OCI-LY3 (cell line): ENCODE data around the gene KEL.
A peak's percentile ranks its signal among the peaks of the same experiment; 100 is the strongest.

Experiments
- H2AFZ ChIP-seq: fragments of 200-600, 300-600 bp; shearing (Covaris generic); 2 replicates; pipeline ENCODE4 v1.6.0; 2014; ENCODE audit warnings: antibody characterized with exemption, low read depth, low read length
- H3K27ac ChIP-seq: fragments of 200-600, 300-600 bp; sonication (generic); 2 replicates; pipeline ENCODE4 v1.5.1; 2014; ENCODE audit warnings: mild to moderate bottlenecking, low read length, moderate library complexity, mixed read lengths
- H3K27me3 ChIP-seq: fragments of 200-600, 300-600 bp; sonication (generic); 2 replicates; pipeline ENCODE4 v1.6.1; 2014; ENCODE audit warnings: low read depth, low read length, mixed read lengths
- H3K36me3 ChIP-seq: fragments of 200-600, 300-600 bp; sonication (generic); replicated peaks from 2 replicates; pipeline ENCODE3; 2014; ENCODE audit warnings: low read depth, low read length, mixed read lengths
- H3K4me1 ChIP-seq: fragments of 300-600, 200-600 bp; sonication (generic); 2 replicates; pipeline ENCODE4 v1.6.1; 2014; ENCODE audit warnings: low read length, mixed read lengths
- H3K4me2 ChIP-seq: fragments of 200-600, 300-600 bp; sonication (generic); 2 replicates; pipeline ENCODE4 v1.6.1; 2014; ENCODE audit warnings: low read length, mixed read lengths
- H3K4me3 ChIP-seq: fragments of 300-600, 200-600 bp; sonication (generic); 2 replicates; pipeline ENCODE4 v1.5.1; 2014; ENCODE audit warnings: antibody characterized with exemption, mild to moderate bottlenecking, low read length, moderate library complexity
- H3K79me2 ChIP-seq: fragments of 300-600, 200-600 bp; shearing (Covaris generic); 2 replicates; pipeline ENCODE4 v1.6.1; 2014; ENCODE audit warnings: mild to moderate bottlenecking, low read length, mixed read lengths
- H3K9ac ChIP-seq: fragments of 300-600, 200-600 bp; shearing (Covaris generic); 2 replicates; pipeline ENCODE4 v1.6.0; 2014; ENCODE audit warnings: mild to moderate bottlenecking, low read length, moderate library complexity
- H3K9me3 ChIP-seq: fragments of 200-600, 300-600 bp; shearing (Covaris generic); 2 replicates; pipeline ENCODE4 v1.6.1; 2014; ENCODE audit warnings: low read length, mixed read lengths; ENCODE audit not compliant: insufficient read depth
- H4K20me1 ChIP-seq: fragments of 200-600, 300-600 bp; sonication (generic); 2 replicates; pipeline ENCODE4 v1.6.1; 2016; ENCODE audit warnings: low read length, mixed read lengths; ENCODE audit not compliant: insufficient read depth
- EZH2phosphoT487 ChIP-seq: fragments of 200-600 bp; shearing (Covaris generic); IDR thresholded peaks from 2 replicates; pipeline ENCODE4 v1.6.1; 2018; ENCODE audit warnings: antibody characterized with exemption, mixed run types, low read depth
- TF ChIP-seq, protein P1 (sequence below): fragments of 200-600, 300-600 bp; sonication (generic); IDR thresholded peaks from 2 replicates; pipeline ENCODE4 v1.5.1; 2014; ENCODE audit warnings: antibody characterized with exemption, low read length, low read depth

KEL gene

DNA sequence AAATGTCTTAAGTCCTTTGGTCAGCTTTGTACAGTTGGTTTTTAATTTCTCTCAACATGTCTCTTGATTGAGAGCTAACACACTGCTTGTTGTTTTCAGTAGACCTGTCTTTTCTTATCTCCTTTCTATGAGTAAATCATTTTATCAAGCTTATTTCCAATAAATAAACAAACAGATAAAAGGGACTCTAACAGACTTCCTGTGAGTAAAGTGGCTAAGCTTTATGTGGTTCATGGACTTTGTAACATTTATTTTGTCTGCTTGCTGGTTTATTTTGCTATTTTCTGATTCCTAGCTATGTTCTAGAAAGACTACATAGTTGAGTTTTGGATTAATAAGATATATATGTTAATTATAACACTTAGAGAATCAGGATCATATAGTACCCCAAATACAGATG is 37.6 kb upstream of the KEL start:
- no peaks in the 10 kb centered on the region for H3K9me3 ChIP-seq
- no peak overlapping the region for H3K4me3 ChIP-seq
- peaks cover 13% of the 10 kb centered on the region for H3K4me1 ChIP-seq
- no peaks in the 10 kb centered on the region for H3K79me2 ChIP-seq
- peaks cover 4% of the 10 kb centered on the region for H3K27me3 ChIP-seq
- no peak overlapping the region for H2AFZ ChIP-seq
- no peak overlapping the region for H3K4me2 ChIP-seq
- no peak overlapping the region for H3K9ac ChIP-seq
- TF ChIP-seq, protein P1, sequence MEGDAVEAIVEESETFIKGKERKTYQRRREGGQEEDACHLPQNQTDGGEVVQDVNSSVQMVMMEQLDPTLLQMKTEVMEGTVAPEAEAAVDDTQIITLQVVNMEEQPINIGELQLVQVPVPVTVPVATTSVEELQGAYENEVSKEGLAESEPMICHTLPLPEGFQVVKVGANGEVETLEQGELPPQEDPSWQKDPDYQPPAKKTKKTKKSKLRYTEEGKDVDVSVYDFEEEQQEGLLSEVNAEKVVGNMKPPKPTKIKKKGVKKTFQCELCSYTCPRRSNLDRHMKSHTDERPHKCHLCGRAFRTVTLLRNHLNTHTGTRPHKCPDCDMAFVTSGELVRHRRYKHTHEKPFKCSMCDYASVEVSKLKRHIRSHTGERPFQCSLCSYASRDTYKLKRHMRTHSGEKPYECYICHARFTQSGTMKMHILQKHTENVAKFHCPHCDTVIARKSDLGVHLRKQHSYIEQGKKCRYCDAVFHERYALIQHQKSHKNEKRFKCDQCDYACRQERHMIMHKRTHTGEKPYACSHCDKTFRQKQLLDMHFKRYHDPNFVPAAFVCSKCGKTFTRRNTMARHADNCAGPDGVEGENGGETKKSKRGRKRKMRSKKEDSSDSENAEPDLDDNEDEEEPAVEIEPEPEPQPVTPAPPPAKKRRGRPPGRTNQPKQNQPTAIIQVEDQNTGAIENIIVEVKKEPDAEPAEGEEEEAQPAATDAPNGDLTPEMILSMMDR: no peak
- no peak for TF ChIP-seq EZH2phosphoT487
- no peak overlapping the region for H3K27ac ChIP-seq
- H4K20me1 ChIP-seq: no peaks in the 10 kb centered on the region
- no peaks in the 10 kb centered on the region for H3K36me3 ChIP-seq

DNA sequence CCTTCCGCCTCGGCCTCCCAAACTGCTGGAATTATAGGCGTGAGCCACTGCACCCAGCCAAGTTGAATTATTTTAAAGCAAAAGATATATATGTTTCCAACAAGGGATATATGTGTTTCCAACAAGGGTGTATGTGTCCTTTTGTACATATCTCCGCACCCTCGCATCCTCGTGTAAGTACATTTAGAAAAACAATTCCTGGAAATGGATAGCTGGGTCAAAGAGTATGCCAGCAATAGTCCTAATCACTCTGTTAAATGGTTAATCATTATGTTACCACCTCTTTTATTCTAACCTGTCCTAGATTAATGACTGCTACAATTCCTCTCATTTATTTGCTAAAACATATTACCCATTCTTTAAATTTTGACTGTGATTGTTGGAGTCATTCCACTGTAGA is 36.8 kb upstream of the KEL start:
- no peak overlapping the region for H3K9ac ChIP-seq
- no peaks in the 10 kb centered on the region for H3K79me2 ChIP-seq
- peaks cover 12% of the 10 kb centered on the region for H3K4me1 ChIP-seq

DNA sequence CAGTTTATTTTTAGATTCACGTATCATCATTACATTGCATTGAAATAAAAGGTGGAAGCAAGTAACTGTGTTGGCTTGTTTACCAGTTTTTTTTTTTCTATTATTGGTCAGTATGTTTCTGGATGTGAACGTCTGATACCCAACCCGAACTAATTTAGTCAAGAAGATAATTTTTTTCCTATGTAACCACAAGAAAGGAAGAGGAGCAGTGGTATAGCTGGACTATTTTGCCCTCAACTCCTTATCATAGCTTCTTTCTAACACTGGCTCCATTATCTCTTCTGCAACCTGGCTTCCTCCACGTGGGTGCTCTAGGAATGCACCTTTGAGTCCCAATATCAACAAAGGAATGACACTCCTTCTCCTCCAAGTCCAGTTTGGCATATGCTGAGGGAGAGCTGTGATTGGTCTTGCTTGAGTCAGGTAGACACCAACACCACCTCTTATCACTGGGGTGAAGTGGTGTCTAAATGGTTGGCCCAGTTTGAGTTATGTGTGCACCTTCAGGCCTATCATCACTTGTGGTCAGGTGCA is 35.4 kb upstream of the KEL start:
- H3K4me2 ChIP-seq: no peak overlapping the region
- H4K20me1 ChIP-seq: no peaks in the 10 kb centered on the region
- no peak overlapping the region for H3K4me3 ChIP-seq
- H3K9me3 ChIP-seq: peaks cover 6% of the 10 kb centered on the region; the same call in 1 of the 2 replicates
- no peak overlapping the region for H2AFZ ChIP-seq
- TF ChIP-seq EZH2phosphoT487: no peak
- TF ChIP-seq, protein P1: no peak
- no peaks in the 10 kb centered on the region for H3K27me3 ChIP-seq
- H3K27ac ChIP-seq: no peak overlapping the region
- H3K9ac ChIP-seq: no peak overlapping the region
- H3K4me1 ChIP-seq: peaks cover 8% of the 10 kb centered on the region
- no peaks in the 10 kb centered on the region for H3K79me2 ChIP-seq
- no peaks in the 10 kb centered on the region for H3K36me3 ChIP-seq

More for the DNA sequence above, 36.8 kb upstream of the KEL start:
- Histone ChIP-seq H3K36me3 (no peaks in the 10 kb centered on the region), H3K4me3 (no peak overlapping the region), H3K9me3 (no peaks in the 10 kb centered on the region), H3K27ac (no peak overlapping the region), H3K4me2 (no peak overlapping the region), H3K27me3 (no peaks in the 10 kb centered on the region), H2AFZ (no peak overlapping the region), H4K20me1 (no peaks in the 10 kb centered on the region)
- TF ChIP-seq EZH2phosphoT487: no peak
- TF ChIP-seq, protein P1: no peak

DNA sequence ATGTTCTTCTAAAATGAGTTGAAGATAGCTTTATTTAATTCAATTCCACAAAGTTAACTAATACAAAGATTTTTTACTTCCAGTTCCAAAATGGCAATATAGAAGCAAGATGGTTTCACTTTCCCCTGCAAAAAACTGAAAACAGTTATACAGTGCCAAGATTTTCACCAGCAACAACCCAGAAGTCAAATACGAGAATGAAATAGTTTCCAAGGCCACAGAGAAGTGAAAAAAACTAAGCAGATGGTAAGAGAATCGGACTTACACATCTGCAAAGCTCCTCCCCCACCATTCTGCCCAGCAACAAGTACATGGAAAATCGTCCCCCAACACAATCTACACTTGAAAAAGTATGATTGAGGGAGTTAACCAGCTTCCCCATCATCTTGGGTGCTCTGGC is 30.3 kb upstream of the KEL start:
- H4K20me1 ChIP-seq: no peaks in the 10 kb centered on the region
- H3K36me3 ChIP-seq: no peaks in the 10 kb centered on the region
- H3K4me3 ChIP-seq: peak overlapping the region; percentile 32
- H2AFZ ChIP-seq: peak overlapping the region; percentile 19
- TF ChIP-seq, protein P1: no peak
- no peak for TF ChIP-seq EZH2phosphoT487
- peaks cover 27% of the 10 kb centered on the region for H3K4me1 ChIP-seq
- peak overlapping the region; percentile 68 for H3K4me2 ChIP-seq
- no peaks in the 10 kb centered on the region for H3K79me2 ChIP-seq
- no peaks in the 10 kb centered on the region for H3K27me3 ChIP-seq
- peaks cover 6% of the 10 kb centered on the region; the same call in 1 of the 2 replicates for H3K9me3 ChIP-seq
- peak overlapping the region; percentile 28 for H3K9ac ChIP-seq
- H3K27ac ChIP-seq: peak overlapping the region; percentile 64
